ENCODE measurements around the gene CDK17. TPM values are rescaled to one million over a fixed set of nuclear protein-coding genes. Genes with fewer than 3 reads are reported as not detected.

CDK17 gene
- total and polyA plus RNA-seq, 9 donors, result 13.8 to 59.2 (median 30.9) TPM

DNA sequence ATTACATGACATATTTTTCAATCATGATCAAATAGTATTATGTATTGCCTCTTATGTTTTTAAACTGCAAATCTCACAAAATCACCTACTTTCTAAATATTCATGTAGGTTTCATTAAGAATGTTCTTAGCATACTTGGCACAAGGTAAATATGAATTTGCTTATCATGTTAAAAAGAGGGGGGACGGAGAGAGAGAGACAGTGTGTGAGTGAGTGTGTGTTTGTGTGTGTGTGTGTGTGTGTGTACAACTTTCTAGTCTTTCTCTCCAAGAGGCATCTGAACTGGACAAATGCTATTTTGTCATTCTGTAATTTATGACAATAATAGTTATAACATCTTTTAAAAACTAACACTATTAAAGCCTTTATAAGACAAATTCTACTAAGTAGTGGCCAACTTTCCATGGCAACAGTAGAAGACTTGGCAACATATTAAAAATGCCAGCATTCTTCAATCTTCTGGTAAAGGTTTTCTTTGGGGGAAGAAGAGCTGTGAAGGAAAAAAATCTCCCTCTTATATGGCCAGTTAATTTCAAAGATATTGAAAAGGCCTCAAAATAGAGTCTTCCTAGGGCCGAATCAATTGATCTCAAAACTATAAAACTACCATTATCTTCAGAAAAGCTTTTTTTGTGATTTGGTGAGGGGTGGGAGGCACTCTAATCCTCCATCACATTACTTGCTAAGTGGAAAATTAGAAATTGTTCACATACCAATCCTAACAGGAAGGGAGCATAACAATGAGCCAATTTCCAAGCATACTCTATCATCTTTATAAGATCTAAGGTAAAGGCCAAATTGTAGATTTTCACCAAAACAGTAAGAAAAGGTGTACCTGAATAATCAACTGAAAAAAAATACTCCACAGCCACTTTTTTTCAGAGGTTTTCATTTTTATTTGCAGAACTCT lies 28.2 kb downstream of the CDK17 start:
- H3K9me3 ChIP-seq, result no peaks in the 10 kb centered on the region
- intact Hi-C loops (cut with DNase I), result no loop called here
- no peak for DNase-seq
- no peaks in the 10 kb centered on the region for H3K36me3 ChIP-seq
- H3K27me3 ChIP-seq, result no peaks in the 10 kb centered on the region
- H3K27ac ChIP-seq, result no peak overlapping the region
- H3K4me3 ChIP-seq, result no peak overlapping the region
- TF ChIP-seq, protein P1, sequence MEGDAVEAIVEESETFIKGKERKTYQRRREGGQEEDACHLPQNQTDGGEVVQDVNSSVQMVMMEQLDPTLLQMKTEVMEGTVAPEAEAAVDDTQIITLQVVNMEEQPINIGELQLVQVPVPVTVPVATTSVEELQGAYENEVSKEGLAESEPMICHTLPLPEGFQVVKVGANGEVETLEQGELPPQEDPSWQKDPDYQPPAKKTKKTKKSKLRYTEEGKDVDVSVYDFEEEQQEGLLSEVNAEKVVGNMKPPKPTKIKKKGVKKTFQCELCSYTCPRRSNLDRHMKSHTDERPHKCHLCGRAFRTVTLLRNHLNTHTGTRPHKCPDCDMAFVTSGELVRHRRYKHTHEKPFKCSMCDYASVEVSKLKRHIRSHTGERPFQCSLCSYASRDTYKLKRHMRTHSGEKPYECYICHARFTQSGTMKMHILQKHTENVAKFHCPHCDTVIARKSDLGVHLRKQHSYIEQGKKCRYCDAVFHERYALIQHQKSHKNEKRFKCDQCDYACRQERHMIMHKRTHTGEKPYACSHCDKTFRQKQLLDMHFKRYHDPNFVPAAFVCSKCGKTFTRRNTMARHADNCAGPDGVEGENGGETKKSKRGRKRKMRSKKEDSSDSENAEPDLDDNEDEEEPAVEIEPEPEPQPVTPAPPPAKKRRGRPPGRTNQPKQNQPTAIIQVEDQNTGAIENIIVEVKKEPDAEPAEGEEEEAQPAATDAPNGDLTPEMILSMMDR (IDR thresholded peaks at IDR 0.05), result no peak
- TF ChIP-seq POLR2A (IDR thresholded peaks at IDR 0.05) (no peak), EP300 (IDR thresholded peaks at IDR 0.05) (no peak)
- H3K4me1 ChIP-seq (ENCODE audit: insufficient read depth), result peaks cover 7% of the 10 kb centered on the region
- WGBS, 3 donors, result 52 to 60% (median 55%) methylated on average over 2 of the region's 2 CpGs

DNA sequence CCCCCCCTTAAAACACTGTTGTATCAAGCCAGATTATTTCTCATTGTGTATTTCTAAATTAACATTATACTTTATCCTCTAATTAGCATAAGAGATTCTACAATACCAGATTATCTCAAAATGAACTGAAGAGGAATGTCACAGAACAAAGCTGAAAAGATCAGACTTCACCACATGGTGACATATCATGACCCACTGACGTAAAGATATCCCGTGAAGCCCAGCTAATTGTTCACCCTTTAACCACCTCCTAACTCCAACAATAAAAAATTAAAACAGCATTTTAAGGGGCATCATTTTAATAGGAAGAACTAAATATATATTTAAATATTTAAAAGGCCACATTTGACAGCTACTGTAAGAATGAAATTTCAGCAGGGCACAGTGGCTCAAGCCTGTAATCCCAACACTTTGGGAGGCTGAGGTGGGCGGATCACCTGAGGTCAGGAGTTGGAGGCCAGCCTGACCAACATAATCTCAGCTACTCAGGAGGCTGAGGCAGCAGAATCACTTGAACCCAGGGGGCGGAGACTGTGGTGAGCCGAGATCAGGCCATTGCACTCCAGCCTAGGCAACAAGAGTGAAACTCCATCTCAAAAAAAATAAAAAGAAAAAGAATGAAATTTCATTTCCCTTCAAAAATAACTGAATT lies 29.0 kb downstream of the CDK17 start:
- no peaks in the 10 kb centered on the region for H3K9me3 ChIP-seq
- H3K27ac ChIP-seq, result no peak overlapping the region
- no peak overlapping the region for H3K4me3 ChIP-seq
- intact Hi-C loops (cut with DNase I), result no loop called here
- no peak for TF ChIP-seq POLR2A (IDR thresholded peaks at IDR 0.05)
- H3K4me1 ChIP-seq (ENCODE audit: insufficient read depth), result peaks cover 7% of the 10 kb centered on the region
- 67 to 73% (median 69%) methylated on average over 5 of the region's 5 CpGs for WGBS, 3 donors
- no peak for DNase-seq
- H3K36me3 ChIP-seq, result no peaks in the 10 kb centered on the region
- no peaks in the 10 kb centered on the region for H3K27me3 ChIP-seq

DNA sequence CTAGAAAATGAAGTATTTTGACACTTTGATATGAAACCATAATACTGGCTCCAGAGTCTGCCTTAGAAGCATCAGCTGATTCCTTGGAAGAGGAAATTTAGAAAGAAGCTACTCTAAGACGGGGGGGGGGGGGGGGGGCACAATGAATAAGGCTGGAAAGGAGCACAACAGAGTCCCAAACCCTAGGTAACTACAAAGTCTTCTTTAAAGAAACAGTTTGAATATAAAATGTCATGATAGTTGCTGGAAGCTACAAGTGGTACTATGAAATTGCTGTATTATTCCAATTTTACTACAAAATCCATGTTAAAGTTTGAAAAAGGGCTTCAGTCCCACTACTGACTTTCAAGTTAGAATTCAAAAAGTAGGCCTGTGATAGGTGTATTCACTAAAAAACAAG lies 31.6 kb downstream of the CDK17 start:
- H3K27ac ChIP-seq, result no peak overlapping the region
- intact Hi-C loops (cut with DNase I), result no loop called here
- TF ChIP-seq POLR2A (IDR thresholded peaks at IDR 0.05), result no peak

DNA sequence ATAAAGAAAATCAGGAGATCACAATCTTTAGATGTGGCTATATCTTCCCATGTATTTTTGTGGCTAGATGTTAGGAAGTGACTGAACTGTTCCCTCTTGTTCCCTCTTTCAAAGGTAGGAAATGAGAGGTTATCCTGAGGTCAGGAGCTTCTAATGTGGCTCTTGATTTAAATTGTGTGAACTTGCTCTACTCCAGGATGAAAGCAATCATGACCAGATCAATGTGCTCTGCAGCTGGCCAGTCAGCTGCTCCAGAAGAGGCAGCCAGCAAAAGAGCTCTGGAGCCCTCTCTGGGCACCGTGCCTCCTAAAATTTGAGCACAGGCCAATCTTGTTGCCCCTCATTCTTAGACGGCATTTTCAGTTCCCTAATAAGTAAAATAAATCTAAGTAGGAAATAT lies 32.0 kb downstream of the CDK17 start:
- DNase-seq, result no peak
- Histone ChIP-seq H3K4me1 (ENCODE audit: insufficient read depth) (peaks cover 6% of the 10 kb centered on the region), H3K4me3 (no peak overlapping the region), H3K27ac (no peak overlapping the region), H3K27me3 (no peaks in the 10 kb centered on the region), H3K9me3 (no peaks in the 10 kb centered on the region), H3K36me3 (no peaks in the 10 kb centered on the region)
- TF ChIP-seq, protein P1 (IDR thresholded peaks at IDR 0.05), result no peak
- TF ChIP-seq POLR2A (IDR thresholded peaks at IDR 0.05), result no peak
- TF ChIP-seq EP300 (IDR thresholded peaks at IDR 0.05), result no peak
- 0 to 10% (median 9%) methylated on average over 2 of the region's 2 CpGs for WGBS, 3 donors
- intact Hi-C loops (cut with DNase I), result no loop called here

More for the DNA sequence above, 31.6 kb downstream of the CDK17 start:
- no peaks in the 10 kb centered on the region for H3K36me3 ChIP-seq
- no peak for DNase-seq
- H3K9me3 ChIP-seq, result no peaks in the 10 kb centered on the region
- H3K27me3 ChIP-seq, result no peaks in the 10 kb centered on the region
- 7 to 24% (median 21%) methylated on average over 1 of the region's 1 CpG for WGBS, 3 donors
- H3K4me3 ChIP-seq, result no peak overlapping the region
- peaks cover 6% of the 10 kb centered on the region for H3K4me1 ChIP-seq (ENCODE audit: insufficient read depth)

DNA sequence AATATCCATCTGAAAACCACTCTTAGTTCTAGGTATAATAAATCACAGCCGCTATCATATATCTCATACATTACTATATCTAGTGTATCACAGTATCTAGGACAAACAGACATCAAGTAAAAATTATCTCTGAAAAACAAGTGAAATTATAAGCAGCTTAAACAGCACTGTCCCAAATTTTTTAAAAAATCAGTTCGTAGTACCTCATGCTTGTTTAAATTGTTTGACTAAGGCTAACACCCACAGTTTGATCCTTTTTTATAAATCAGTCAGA lies 33.9 kb downstream of the CDK17 start:
- peaks cover 4% of the 10 kb centered on the region for H3K4me1 ChIP-seq (ENCODE audit: insufficient read depth)
- WGBS, 3 donors, result 83 to 95% (median 95%) methylated on average over 2 of the region's 2 CpGs
- intact Hi-C loops (cut with DNase I), result no loop called here

More for the DNA sequence above, 33.9 kb downstream of the CDK17 start:
- TF ChIP-seq, protein P1 (IDR thresholded peaks at IDR 0.05), result no peak
- no peak for TF ChIP-seq EP300 (IDR thresholded peaks at IDR 0.05)
- TF ChIP-seq POLR2A (IDR thresholded peaks at IDR 0.05), result no peak
- Histone ChIP-seq H3K27me3 (no peaks in the 10 kb centered on the region), H3K9me3 (no peaks in the 10 kb centered on the region), H3K27ac (no peak overlapping the region), H3K36me3 (no peaks in the 10 kb centered on the region), H3K4me3 (no peak overlapping the region)
- DNase-seq, result no peak
